ENCODE measurements around the gene ZNF654.
"Not testable (repeated sequence)": the region's sequence is repeated elsewhere in the genome, so short reads cannot be mapped to it uniquely, and the experiment has no call there.

Gene ZNF654

DNA sequence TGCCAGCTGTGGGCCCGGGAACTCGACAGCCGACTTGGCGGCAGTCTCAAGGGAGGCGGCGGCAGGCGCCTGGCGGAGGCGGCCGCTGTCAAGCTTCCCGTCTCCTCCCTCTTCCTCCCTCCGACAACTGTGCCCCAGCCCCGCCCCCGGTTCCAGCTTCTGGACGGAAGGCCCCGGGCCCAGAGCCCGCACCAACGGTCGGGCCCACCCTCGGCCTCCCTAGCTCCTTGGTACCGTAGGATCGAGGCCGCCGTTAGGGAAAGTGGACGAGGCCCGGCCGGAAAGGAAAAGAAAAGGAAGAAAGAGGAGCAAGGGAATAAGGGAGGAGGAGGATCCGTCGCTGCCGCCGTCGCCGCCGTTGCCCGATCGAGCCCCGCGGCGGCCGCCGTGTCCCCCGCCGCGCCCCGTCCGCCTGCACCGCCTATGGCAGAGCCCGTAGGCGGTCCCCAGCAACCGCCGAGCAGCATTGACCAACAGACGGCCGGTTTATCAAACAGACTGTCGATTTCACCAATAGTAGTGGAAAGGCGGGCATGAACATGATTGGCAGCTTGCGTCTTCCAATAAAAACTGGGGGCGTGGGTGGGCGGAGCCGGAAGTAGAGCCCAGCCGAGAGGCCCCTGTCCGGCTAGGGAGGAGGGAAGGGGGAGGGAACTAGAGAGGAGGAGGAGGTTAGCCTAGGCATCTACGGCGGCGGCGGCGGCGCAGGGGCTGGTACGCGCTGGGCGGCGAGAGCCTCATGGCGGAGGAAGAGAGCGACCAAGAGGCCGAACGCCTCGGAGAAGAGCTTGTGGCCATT lies at the start of gene ZNF654, which contains the start of gene CGGBP1:
Gene ZNF654, plus strand, starts transcription at position 675 of the 799 bp plus-strand sequence. Its CDS starts 65 bp downstream, at position 740.
Gene CGGBP1, minus strand, starts transcription at position 425 of the 799 bp plus-strand sequence. CDS start 3,029 bp downstream, outside the sequence.
- peak within 1 kb of the TSS; percentile 90 for H3K27ac ChIP-seq (ENCODE audit: low read depth, low read length)
- H3K4me1 ChIP-seq (ENCODE audit: control insufficient read depth in 5 of 5, insufficient read depth in 5 of 5, low read length in 5 of 5): peaks cover 0 to 42% (median 35%) of the 10 kb centered on the region in 5 donors
- H3K4me3 ChIP-seq (ENCODE audit: low read depth in 1 of 5, low read length in 5 of 5): peak within 1 kb of the TSS; percentile 96 to 98 (median 96)
- peaks cover 13 to 19% (median 14%) of the 10 kb centered on the region in 5 donors for H3K36me3 ChIP-seq (ENCODE audit: control insufficient read depth in 5 of 5, insufficient read depth in 5 of 5, low read length in 5 of 5)
- no peaks in the 10 kb centered on the region for H3K27me3 ChIP-seq (ENCODE audit: control insufficient read depth in 5 of 5, insufficient read depth in 4 of 5, low read length in 5 of 5)
- H3K9me3 ChIP-seq (ENCODE audit: control insufficient read depth in 5 of 5, low read length in 5 of 5): no peaks in the 10 kb centered on the region
- peak within 1 kb of the TSS; percentile 91 to 97 (median 97) for H3K9ac ChIP-seq (ENCODE audit: low read length in 5 of 5)

GRCh38 chr3:88010810-88011209 lies 48.2 kb upstream of the ZNF654 start:
- Histone ChIP-seq H3K4me3 (ENCODE audit: low read depth in 1 of 5, low read length in 5 of 5) (no peak overlapping the region), H3K9ac (ENCODE audit: low read length in 5 of 5) (no peak overlapping the region), H3K36me3 (ENCODE audit: control insufficient read depth in 5 of 5, insufficient read depth in 5 of 5, low read length in 5 of 5) (no peaks in the 10 kb centered on the region), H3K27me3 (ENCODE audit: control insufficient read depth in 5 of 5, insufficient read depth in 4 of 5, low read length in 5 of 5) (no peaks in the 10 kb centered on the region), H3K27ac (ENCODE audit: low read depth, low read length) (no peak overlapping the region), H3K9me3 (ENCODE audit: control insufficient read depth in 5 of 5, low read length in 5 of 5) (no peaks in the 10 kb centered on the region), H3K4me1 (ENCODE audit: control insufficient read depth in 5 of 5, insufficient read depth in 5 of 5, low read length in 5 of 5) (peaks cover 0 to 24% (median 4%) of the 10 kb centered on the region in 5 donors)

DNA sequence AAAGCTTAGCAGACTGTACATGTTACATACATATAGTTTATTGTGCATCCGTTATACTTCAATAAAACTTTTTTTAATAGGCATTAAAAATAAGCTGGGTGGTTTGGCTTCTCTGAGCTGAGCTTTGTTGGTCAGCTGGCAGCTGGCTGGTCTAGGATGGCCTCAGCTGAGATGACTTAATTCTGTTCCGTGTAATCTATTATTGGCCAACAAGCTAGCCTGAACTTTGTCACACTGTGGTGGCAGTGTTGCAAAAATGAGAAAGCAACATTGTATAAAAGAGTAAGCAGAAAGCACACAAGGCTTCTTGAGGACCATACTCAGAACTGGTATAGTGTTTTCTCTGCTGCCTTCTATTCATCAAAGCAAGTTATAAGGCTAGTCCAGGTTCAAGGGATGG lies 45.5 kb upstream of the ZNF654 start:
- H3K4me3 ChIP-seq (ENCODE audit: low read depth in 1 of 5, low read length in 5 of 5): no peak overlapping the region
- H3K27me3 ChIP-seq (ENCODE audit: control insufficient read depth in 5 of 5, insufficient read depth in 4 of 5, low read length in 5 of 5): no peaks in the 10 kb centered on the region
- no peak overlapping the region for H3K9ac ChIP-seq (ENCODE audit: low read length in 5 of 5)
- H3K27ac ChIP-seq (ENCODE audit: low read depth, low read length): peak overlapping the region; percentile 22
- no peaks in the 10 kb centered on the region for H3K9me3 ChIP-seq (ENCODE audit: control insufficient read depth in 5 of 5, low read length in 5 of 5)
- H3K4me1 ChIP-seq (ENCODE audit: control insufficient read depth in 5 of 5, insufficient read depth in 5 of 5, low read length in 5 of 5): peaks cover 0 to 24% (median 4%) of the 10 kb centered on the region in 5 donors
- no peaks in the 10 kb centered on the region for H3K36me3 ChIP-seq (ENCODE audit: control insufficient read depth in 5 of 5, insufficient read depth in 5 of 5, low read length in 5 of 5)

DNA sequence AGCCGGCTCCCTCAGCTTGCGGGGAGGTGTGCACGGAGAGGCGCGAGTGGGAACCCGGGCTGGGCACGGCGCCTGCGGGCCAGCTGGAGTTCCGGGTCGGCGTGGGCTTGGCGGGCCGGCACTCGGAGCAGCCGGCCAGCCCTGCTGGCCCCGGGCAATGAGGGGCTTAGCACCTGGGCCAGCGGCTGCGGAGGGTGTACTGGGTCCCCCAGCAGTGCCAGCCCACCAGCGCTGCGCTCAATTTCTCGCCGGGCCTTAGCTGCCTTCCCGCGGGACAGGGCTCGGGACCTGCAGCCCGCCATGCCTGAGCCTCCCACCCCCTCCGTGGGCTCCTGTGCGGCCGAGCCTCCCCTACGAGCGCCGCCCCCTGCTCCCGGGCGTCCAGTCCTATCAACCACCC lies 43.4 kb upstream of the ZNF654 start:
- not testable (repeated sequence) for H3K36me3 ChIP-seq (ENCODE audit: control insufficient read depth in 5 of 5, insufficient read depth in 5 of 5, low read length in 5 of 5); H3K27ac ChIP-seq (ENCODE audit: low read depth, low read length); H3K27me3 ChIP-seq (ENCODE audit: control insufficient read depth in 5 of 5, insufficient read depth in 4 of 5, low read length in 5 of 5); H3K9me3 ChIP-seq (ENCODE audit: control insufficient read depth in 5 of 5, low read length in 5 of 5); H3K9ac ChIP-seq (ENCODE audit: low read length in 5 of 5); H3K4me3 ChIP-seq (ENCODE audit: low read depth in 1 of 5, low read length in 5 of 5)
- H3K4me1 ChIP-seq (ENCODE audit: control insufficient read depth in 5 of 5, insufficient read depth in 5 of 5, low read length in 5 of 5): peaks cover 0 to 14% (median 4%) of the 10 kb centered on the region in 5 donors

GRCh38 chr3:88019024-88019423 lies 40.0 kb upstream of the ZNF654 start:
- Histone ChIP-seq H3K9me3 (ENCODE audit: control insufficient read depth in 5 of 5, low read length in 5 of 5) (no peaks in the 10 kb centered on the region), H3K36me3 (ENCODE audit: control insufficient read depth in 5 of 5, insufficient read depth in 5 of 5, low read length in 5 of 5) (no peaks in the 10 kb centered on the region), H3K27me3 (ENCODE audit: control insufficient read depth in 5 of 5, insufficient read depth in 4 of 5, low read length in 5 of 5) (no peaks in the 10 kb centered on the region), H3K4me3 (ENCODE audit: low read depth in 1 of 5, low read length in 5 of 5) (no peak overlapping the region), H3K4me1 (ENCODE audit: control insufficient read depth in 5 of 5, insufficient read depth in 5 of 5, low read length in 5 of 5) (peaks cover 0 to 5% (median under 1%) of the 10 kb centered on the region in 5 donors), H3K9ac (ENCODE audit: low read length in 5 of 5) (no peak overlapping the region), H3K27ac (ENCODE audit: low read depth, low read length) (no peak overlapping the region)

DNA sequence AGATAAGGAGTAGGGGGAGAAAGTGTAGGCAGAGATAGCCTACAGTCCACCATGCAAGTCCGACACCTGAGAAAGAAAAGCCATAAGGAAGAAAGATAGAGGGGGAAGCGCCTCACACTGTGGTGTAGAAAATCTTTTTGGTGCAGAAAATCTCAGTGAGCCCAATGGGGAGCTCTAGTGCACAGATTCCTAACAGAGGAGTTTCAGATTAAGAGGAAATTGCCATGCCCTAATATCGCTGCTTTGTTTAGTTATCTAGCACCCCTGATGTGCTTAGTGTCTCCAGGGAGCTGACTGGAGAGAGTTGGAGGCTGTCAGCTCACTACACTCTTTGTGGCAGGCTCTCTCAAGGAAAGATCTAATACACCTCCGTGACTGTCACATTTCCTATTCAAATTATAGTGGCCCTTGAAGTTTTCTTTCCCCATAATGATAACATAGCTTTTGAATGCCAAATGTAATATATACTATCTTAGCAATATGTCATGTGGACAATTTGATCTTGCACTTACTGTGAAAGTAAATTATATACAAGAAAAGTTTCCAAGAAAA lies 34.0 kb upstream of the ZNF654 start:
- Histone ChIP-seq H3K9me3 (ENCODE audit: control insufficient read depth in 5 of 5, low read length in 5 of 5) (peaks cover 0 to 32% (median 14%) of the 10 kb centered on the region in 5 donors), H3K27ac (ENCODE audit: low read depth, low read length) (no peak overlapping the region), H3K4me3 (ENCODE audit: low read depth in 1 of 5, low read length in 5 of 5) (no peak overlapping the region), H3K27me3 (ENCODE audit: control insufficient read depth in 5 of 5, insufficient read depth in 4 of 5, low read length in 5 of 5) (no peaks in the 10 kb centered on the region), H3K36me3 (ENCODE audit: control insufficient read depth in 5 of 5, insufficient read depth in 5 of 5, low read length in 5 of 5) (no peaks in the 10 kb centered on the region), H3K9ac (ENCODE audit: low read length in 5 of 5) (no peak overlapping the region), H3K4me1 (ENCODE audit: control insufficient read depth in 5 of 5, insufficient read depth in 5 of 5, low read length in 5 of 5) (no peaks in the 10 kb centered on the region)

GRCh38 chr3:88028876-88029275 lies 30.2 kb upstream of the ZNF654 start:
- Histone ChIP-seq H3K36me3 (ENCODE audit: control insufficient read depth in 5 of 5, insufficient read depth in 5 of 5, low read length in 5 of 5) (no peaks in the 10 kb centered on the region), H3K27ac (ENCODE audit: low read depth, low read length) (no peak overlapping the region), H3K4me3 (ENCODE audit: low read depth in 1 of 5, low read length in 5 of 5) (no peak overlapping the region), H3K9ac (ENCODE audit: low read length in 5 of 5) (no peak overlapping the region), H3K9me3 (ENCODE audit: control insufficient read depth in 5 of 5, low read length in 5 of 5) (peaks cover 0 to 32% (median 14%) of the 10 kb centered on the region in 5 donors), H3K27me3 (ENCODE audit: control insufficient read depth in 5 of 5, insufficient read depth in 4 of 5, low read length in 5 of 5) (no peaks in the 10 kb centered on the region), H3K4me1 (ENCODE audit: control insufficient read depth in 5 of 5, insufficient read depth in 5 of 5, low read length in 5 of 5) (peaks cover 0 to 14% (median 12%) of the 10 kb centered on the region in 5 donors)

DNA sequence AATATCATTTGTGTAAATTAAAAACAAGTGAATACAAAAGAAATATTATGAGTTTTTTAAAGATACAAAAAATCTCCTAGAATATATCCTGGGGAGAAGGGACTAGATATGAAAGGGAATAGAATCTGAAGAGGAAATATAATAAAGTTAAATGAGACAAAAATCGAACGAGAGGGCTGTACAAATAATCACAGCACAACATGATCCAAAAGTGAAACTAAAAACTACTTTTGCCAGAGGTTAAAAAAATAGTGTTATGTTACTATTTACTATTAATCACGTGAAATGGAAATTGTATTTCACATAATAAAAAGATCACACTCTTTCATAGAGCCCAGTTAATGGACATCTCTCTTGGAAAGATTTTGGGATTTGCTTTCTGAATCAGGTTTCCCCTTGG lies 28.8 kb upstream of the ZNF654 start:
- peak overlapping the region in 1 of 5 donors; percentile 51 for H3K9ac ChIP-seq (ENCODE audit: low read length in 5 of 5)
- H3K27me3 ChIP-seq (ENCODE audit: control insufficient read depth in 5 of 5, insufficient read depth in 4 of 5, low read length in 5 of 5): no peaks in the 10 kb centered on the region
- no peak overlapping the region for H3K27ac ChIP-seq (ENCODE audit: low read depth, low read length)
- peaks cover 0 to 32% (median 14%) of the 10 kb centered on the region in 5 donors for H3K9me3 ChIP-seq (ENCODE audit: control insufficient read depth in 5 of 5, low read length in 5 of 5)
- no peaks in the 10 kb centered on the region for H3K36me3 ChIP-seq (ENCODE audit: control insufficient read depth in 5 of 5, insufficient read depth in 5 of 5, low read length in 5 of 5)
- peak overlapping the region in 4 of 5 donors; percentile 4 to 58 (median 34) for H3K4me3 ChIP-seq (ENCODE audit: low read depth in 1 of 5, low read length in 5 of 5)
- H3K4me1 ChIP-seq (ENCODE audit: control insufficient read depth in 5 of 5, insufficient read depth in 5 of 5, low read length in 5 of 5): peaks cover 0 to 20% (median 12%) of the 10 kb centered on the region in 5 donors

DNA sequence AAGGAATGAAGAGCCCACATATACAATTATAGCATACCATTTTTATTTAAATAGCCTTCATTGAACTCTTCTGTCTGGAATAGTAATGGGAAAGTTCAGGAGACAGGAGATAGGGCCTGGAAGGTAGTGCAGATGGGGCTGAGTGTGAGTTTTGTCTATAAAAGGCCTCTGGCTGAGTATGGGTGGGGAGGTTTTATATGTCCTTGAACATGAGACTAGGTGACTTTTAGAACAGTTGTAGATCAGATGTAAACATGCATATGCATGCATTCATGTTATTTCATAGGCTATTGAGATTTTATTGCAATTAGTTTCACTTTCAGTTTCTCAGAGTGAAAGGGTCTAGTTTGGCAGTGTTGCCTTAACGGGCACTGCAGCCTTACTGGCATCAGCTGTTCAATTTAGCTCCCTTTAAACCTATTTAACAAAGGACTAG lies 27.4 kb upstream of the ZNF654 start:
- peak overlapping the region; percentile 65 for H3K27ac ChIP-seq (ENCODE audit: low read depth, low read length)
- peak overlapping the region; percentile 55 to 79 (median 72) for H3K4me3 ChIP-seq (ENCODE audit: low read depth in 1 of 5, low read length in 5 of 5)

DNA sequence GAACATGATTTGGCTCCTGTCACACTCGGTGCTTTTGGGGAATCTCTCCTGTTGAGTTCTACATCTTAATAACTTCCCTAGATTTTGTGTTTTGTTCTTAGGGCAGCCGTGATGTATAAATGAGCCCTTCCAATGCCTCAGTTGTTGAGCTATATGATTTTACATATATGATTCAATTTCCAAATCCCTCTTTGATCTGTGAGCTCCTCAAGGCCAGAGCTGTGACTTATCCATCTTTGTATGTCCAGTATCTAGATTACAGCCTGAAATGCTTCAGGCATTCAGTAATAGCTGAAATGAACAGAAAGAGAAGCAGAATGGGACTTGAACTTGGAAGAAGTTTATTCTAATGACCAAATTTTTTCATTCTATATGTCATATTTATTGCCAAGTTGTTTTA lies 26.8 kb upstream of the ZNF654 start:
- no peaks in the 10 kb centered on the region for H3K27me3 ChIP-seq (ENCODE audit: control insufficient read depth in 5 of 5, insufficient read depth in 4 of 5, low read length in 5 of 5)
- peaks cover 0 to 20% (median 12%) of the 10 kb centered on the region in 5 donors for H3K4me1 ChIP-seq (ENCODE audit: control insufficient read depth in 5 of 5, insufficient read depth in 5 of 5, low read length in 5 of 5)
- no peaks in the 10 kb centered on the region for H3K36me3 ChIP-seq (ENCODE audit: control insufficient read depth in 5 of 5, insufficient read depth in 5 of 5, low read length in 5 of 5)
- H3K9me3 ChIP-seq (ENCODE audit: control insufficient read depth in 5 of 5, low read length in 5 of 5): peaks cover 0 to 16% (median 0%) of the 10 kb centered on the region in 5 donors
- peak overlapping the region; percentile 39 to 70 (median 57) for H3K9ac ChIP-seq (ENCODE audit: low read length in 5 of 5)
- H3K27ac ChIP-seq (ENCODE audit: low read depth, low read length): peak overlapping the region; percentile 65
- H3K4me3 ChIP-seq (ENCODE audit: low read depth in 1 of 5, low read length in 5 of 5): peak overlapping the region; percentile 55 to 79 (median 72)

More for the DNA sequence above, 27.4 kb upstream of the ZNF654 start:
- H3K9ac ChIP-seq (ENCODE audit: low read length in 5 of 5): peak overlapping the region; percentile 56 to 85 (median 68)
- H3K27me3 ChIP-seq (ENCODE audit: control insufficient read depth in 5 of 5, insufficient read depth in 4 of 5, low read length in 5 of 5): no peaks in the 10 kb centered on the region
- peaks cover 0 to 21% (median 4%) of the 10 kb centered on the region in 5 donors for H3K9me3 ChIP-seq (ENCODE audit: control insufficient read depth in 5 of 5, low read length in 5 of 5)
- H3K36me3 ChIP-seq (ENCODE audit: control insufficient read depth in 5 of 5, insufficient read depth in 5 of 5, low read length in 5 of 5): no peaks in the 10 kb centered on the region
- peaks cover 0 to 20% (median 12%) of the 10 kb centered on the region in 5 donors for H3K4me1 ChIP-seq (ENCODE audit: control insufficient read depth in 5 of 5, insufficient read depth in 5 of 5, low read length in 5 of 5)

Data from subcutaneous abdominal adipose tissue (tissue), 5 donors.